Measurements from ENCODE around the gene FYTTD1.

DNA sequence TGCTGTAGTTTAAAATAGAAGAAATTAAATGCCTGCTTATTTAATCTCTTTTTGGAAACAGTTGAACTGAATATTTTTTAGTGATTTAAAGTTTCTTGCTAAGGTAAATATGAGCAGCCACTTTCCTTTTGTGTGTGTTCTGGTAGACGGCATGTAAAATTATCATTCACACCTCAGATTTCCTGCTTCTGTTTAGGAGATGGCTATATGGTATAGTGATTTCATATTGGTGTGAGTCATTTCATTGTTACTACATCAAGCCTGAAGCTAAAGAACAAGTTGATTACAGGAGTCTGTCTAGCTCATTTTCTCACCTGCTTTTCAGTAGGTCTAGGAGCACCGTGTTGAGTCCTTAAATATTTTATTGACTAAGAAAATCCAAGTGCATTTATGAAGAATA is 43.6 kb downstream of the FYTTD1 start:
- no peak for TF ChIP-seq CTCF (conservative IDR thresholded peaks at IDR 0.05)
- no peak for TF ChIP-seq ZFX (IDR thresholded peaks at IDR 0.05)

All from C4-2B (cell line).